ENCODE data around the gene DMD. TPM values are rescaled to one million over a fixed set of nuclear protein-coding genes. Genes with fewer than 3 reads are reported as not detected.

DMD gene
- total RNA-seq, 6 experiments from 2014 or later = 4.9 to 6.0 (median 5.5) TPM

- TF ChIP-seq CTCF (IDR thresholded peaks at IDR 0.05) = no peak
- no peak overlapping the region for H3K4me3 Mint-ChIP-seq
- no peak overlapping the region for H3K27ac Mint-ChIP-seq
Observed at GRCh38 chrX:31845003-31845402, 1366.3 kb downstream of the DMD start.

DNA sequence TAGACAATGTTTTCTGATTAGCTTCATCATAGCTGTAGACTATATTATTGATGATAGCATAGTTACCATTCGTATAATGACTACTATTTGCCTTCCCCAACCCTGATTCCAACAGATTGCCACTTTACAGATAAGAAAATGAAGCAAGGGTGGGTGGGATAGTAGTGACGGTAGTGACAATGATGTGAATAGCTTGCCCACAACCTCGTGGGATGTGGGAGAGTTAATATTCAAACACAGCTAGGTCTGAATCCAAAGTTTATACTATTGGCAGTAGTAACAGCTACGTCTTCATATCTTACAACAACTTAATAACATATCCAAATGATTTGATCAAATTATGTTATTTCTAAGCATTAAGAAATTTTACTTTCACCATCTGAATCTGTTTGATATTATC, 1372.7 kb downstream of the DMD start:
- H3K27ac Mint-ChIP-seq = no peak overlapping the region
- H3K4me1 Mint-ChIP-seq (ENCODE audit: low read depth) = no peaks in the 10 kb centered on the region
- TF ChIP-seq CTCF (IDR thresholded peaks at IDR 0.05) = no peak
- H3K36me3 Mint-ChIP-seq (ENCODE audit: low read depth) = no peaks in the 10 kb centered on the region
- H3K9me3 Mint-ChIP-seq = no peaks in the 10 kb centered on the region
- DNase-seq = no peak
- H3K4me3 Mint-ChIP-seq = no peak overlapping the region
- H3K27me3 Mint-ChIP-seq (ENCODE audit: insufficient read depth) = no peaks in the 10 kb centered on the region

More at GRCh38 chrX:31845003-31845402, 1366.3 kb downstream of the DMD start:
- no peaks in the 10 kb centered on the region; the same call in 1 of the 2 replicates for H3K9me3 Mint-ChIP-seq
- H3K36me3 Mint-ChIP-seq (ENCODE audit: low read depth) = no peaks in the 10 kb centered on the region
- H3K4me1 Mint-ChIP-seq (ENCODE audit: low read depth) = no peaks in the 10 kb centered on the region
- H3K27me3 Mint-ChIP-seq (ENCODE audit: insufficient read depth) = no peaks in the 10 kb centered on the region; the same call in 1 of the 2 replicates
- DNase-seq = no peak

DNA sequence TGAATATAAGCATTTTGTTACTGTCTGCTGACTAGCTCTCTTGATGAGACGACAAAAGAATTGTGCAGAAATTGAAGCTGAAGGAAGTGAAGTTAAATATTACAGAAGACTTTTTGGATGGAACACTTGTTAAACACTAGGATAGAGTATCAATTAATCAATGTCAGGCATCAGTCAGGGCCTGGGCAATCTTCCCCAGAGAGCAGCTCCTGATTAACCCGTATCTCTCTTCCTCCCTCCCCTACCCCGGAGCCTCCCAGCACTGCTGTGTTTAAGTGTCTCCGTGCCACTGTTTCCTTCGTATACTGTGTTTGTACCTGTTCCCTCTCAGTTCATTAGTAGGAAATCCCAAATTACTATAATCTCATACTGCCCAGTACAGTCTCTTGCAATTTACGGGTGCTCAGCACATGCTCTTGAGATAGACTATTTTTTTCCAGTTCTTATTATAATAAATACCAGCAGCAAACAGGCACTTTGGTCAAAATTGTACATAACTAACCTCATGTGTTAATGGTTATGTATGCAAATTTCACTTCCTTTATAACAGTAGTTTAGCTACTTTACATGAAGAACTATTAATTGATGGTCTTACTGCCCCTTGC, 1373.8 kb downstream of the DMD start:
- Mint-ChIP-seq H3K4me1 (ENCODE audit: low read depth) (no peaks in the 10 kb centered on the region), H3K9me3 (no peaks in the 10 kb centered on the region), H3K27ac (no peak overlapping the region), H3K27me3 (ENCODE audit: insufficient read depth) (no peaks in the 10 kb centered on the region), H3K36me3 (ENCODE audit: low read depth) (no peaks in the 10 kb centered on the region), H3K4me3 (no peak overlapping the region)
- DNase-seq = no peak
- no peak for TF ChIP-seq CTCF (IDR thresholded peaks at IDR 0.05)

GRCh38 chrX:31836479-31836878, 1374.9 kb downstream of the DMD start:
- no peak overlapping the region for H3K4me3 Mint-ChIP-seq
- no peaks in the 10 kb centered on the region for H3K36me3 Mint-ChIP-seq (ENCODE audit: low read depth)
- H3K27ac Mint-ChIP-seq = no peak overlapping the region
- no peak for TF ChIP-seq CTCF (IDR thresholded peaks at IDR 0.05)
- H3K27me3 Mint-ChIP-seq (ENCODE audit: insufficient read depth) = no peaks in the 10 kb centered on the region
- H3K9me3 Mint-ChIP-seq = no peaks in the 10 kb centered on the region
- H3K4me1 Mint-ChIP-seq (ENCODE audit: low read depth) = no peaks in the 10 kb centered on the region
- DNase-seq = no peak

DNA sequence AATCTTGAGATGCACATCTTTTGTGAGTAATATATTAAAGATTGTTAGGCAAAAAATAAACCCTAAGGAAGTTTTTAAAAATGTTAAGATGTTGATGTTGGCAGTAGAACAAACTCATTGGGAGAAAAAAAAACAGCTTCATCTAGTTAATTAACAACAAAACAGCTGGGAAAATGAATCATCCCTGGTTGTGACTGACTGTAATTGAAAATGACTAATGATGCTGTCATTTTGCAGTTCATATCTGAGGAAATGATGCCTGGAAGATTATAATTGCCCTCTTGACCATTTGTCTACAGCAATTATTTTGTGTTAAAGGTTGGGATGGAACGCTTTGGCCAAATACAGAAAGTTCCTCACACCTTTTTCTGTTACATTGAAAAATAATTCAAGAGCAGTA, 1379.1 kb downstream of the DMD start:
- Mint-ChIP-seq H3K27ac (no peak overlapping the region), H3K36me3 (ENCODE audit: low read depth) (no peaks in the 10 kb centered on the region), H3K27me3 (ENCODE audit: insufficient read depth) (no peaks in the 10 kb centered on the region), H3K4me1 (ENCODE audit: low read depth) (no peaks in the 10 kb centered on the region), H3K9me3 (no peaks in the 10 kb centered on the region), H3K4me3 (no peak overlapping the region)
- DNase-seq = no peak
- no peak for TF ChIP-seq CTCF (IDR thresholded peaks at IDR 0.05)

Measured in HFFc6 (cell line).